H9 (cell line): ENCODE measurements around the gene MICAL2. TPM values are rescaled to one million over a fixed set of nuclear protein-coding genes. Genes with fewer than 3 reads are reported as not detected.

Experiments used
- DNase-seq: peaks from one replicate; pipeline ENCODE4 v3.0.0-alpha.2; 2017
- H2AFZ ChIP-seq: one replicate; pipeline ENCODE4 v1.6.1; 2013; ENCODE audit warnings: mild to moderate bottlenecking, low read length, control low read depth, moderate library complexity
- H2AK5ac ChIP-seq: 2 replicates; pipeline ENCODE4 v1.6.1; 2013; ENCODE audit warnings: low read length, control low read depth, mixed read lengths; ENCODE audit not compliant: insufficient read length
- H2BK120ac ChIP-seq: one replicate; pipeline ENCODE4 v1.6.1; 2013; ENCODE audit warnings: low read depth, mild to moderate bottlenecking, low read length, control low read depth, inconsistent platforms; ENCODE audit not compliant: poor library complexity, severe bottlenecking
- H2BK12ac ChIP-seq: 2 replicates; pipeline ENCODE4 v1.6.1; 2013; ENCODE audit warnings: low read length, control low read depth, mixed read lengths, low read depth; ENCODE audit not compliant: insufficient read length
- H2BK15ac ChIP-seq: 2 replicates; pipeline ENCODE4 v1.6.1; 2013; ENCODE audit warnings: low read depth, low read length, control low read depth
- H2BK20ac ChIP-seq: one replicate; pipeline ENCODE4 v1.6.1; 2013; ENCODE audit warnings: low read depth, mild to moderate bottlenecking, low read length, control low read depth, inconsistent platforms; ENCODE audit not compliant: poor library complexity, severe bottlenecking
- H2BK5ac ChIP-seq: 2 replicates; pipeline ENCODE4 v1.6.1; 2013; ENCODE audit warnings: low read length, control low read depth, mixed read lengths; ENCODE audit not compliant: insufficient read length
- H3K14ac ChIP-seq: 2 replicates; pipeline ENCODE4 v1.6.1; 2013; ENCODE audit warnings: low read length, control low read depth; ENCODE audit not compliant: insufficient read depth
- H3K18ac ChIP-seq: 2 replicates; pipeline ENCODE4 v1.6.1; 2013; ENCODE audit warnings: low read depth, mild to moderate bottlenecking, mixed read lengths, low read length, control low read depth; ENCODE audit not compliant: insufficient read length
- H3K23ac ChIP-seq: 2 replicates; pipeline ENCODE4 v1.6.1; 2013; ENCODE audit warnings: low read length, control low read depth, mixed read lengths, low read depth; ENCODE audit not compliant: insufficient read length
- H3K23me2 ChIP-seq: 2 replicates; pipeline ENCODE4 v1.6.1; 2013; ENCODE audit warnings: low read depth, mild to moderate bottlenecking, mixed read lengths, low read length, control low read depth; ENCODE audit not compliant: insufficient read length, poor library complexity, severe bottlenecking
- H3K27ac ChIP-seq: 2 replicates; pipeline ENCODE4 v1.5.1; 2013; ENCODE audit warnings: low read length, control low read depth, mixed read lengths, low read depth; ENCODE audit not compliant: insufficient read length
- H3K27me3 ChIP-seq: 2 replicates; pipeline ENCODE4 v1.6.1; 2013; ENCODE audit warnings: low read length, control low read depth, inconsistent platforms; ENCODE audit not compliant: insufficient read depth
- H3K4ac ChIP-seq: 2 replicates; pipeline ENCODE4 v1.6.1; 2013; ENCODE audit warnings: low read depth, mild to moderate bottlenecking, control low read depth, inconsistent platforms, low read length, moderate library complexity
- H3K4me1 ChIP-seq: 2 replicates; pipeline ENCODE4 v1.6.1; 2013; ENCODE audit warnings: low read length, control low read depth, inconsistent platforms; ENCODE audit not compliant: insufficient read depth
- H3K4me2 ChIP-seq: 2 replicates; pipeline ENCODE4 v1.6.1; 2013; ENCODE audit warnings: low read length, control low read depth, mixed read lengths; ENCODE audit not compliant: insufficient read length, insufficient read depth
- H3K56ac ChIP-seq: 2 replicates; pipeline ENCODE4 v1.6.1; 2013; ENCODE audit warnings: low read depth, mild to moderate bottlenecking, mixed read lengths, low read length, control low read depth; ENCODE audit not compliant: insufficient read length
- H3K79me1 ChIP-seq: 2 replicates; pipeline ENCODE4 v1.6.1; 2013; ENCODE audit warnings: low read depth, mild to moderate bottlenecking, moderate library complexity, low read length, control low read depth, inconsistent platforms; ENCODE audit not compliant: insufficient read depth, poor library complexity, severe bottlenecking
- H3K79me2 ChIP-seq: 2 replicates; pipeline ENCODE4 v1.6.1; 2013; ENCODE audit warnings: low read length, control low read depth, inconsistent platforms; ENCODE audit not compliant: insufficient read depth
- H3K9ac ChIP-seq: 2 replicates; pipeline ENCODE4 v1.6.1; 2013; ENCODE audit warnings: low read length, control low read depth, mixed read lengths; ENCODE audit not compliant: insufficient read length; ENCODE audit errors: extremely low read depth
- H3K9me3 ChIP-seq: one replicate; pipeline ENCODE4 v1.6.1; 2013; ENCODE audit warnings: low read depth, low read length, inconsistent platforms; ENCODE audit not compliant: control insufficient read depth
- H3T11ph ChIP-seq: one replicate; pipeline ENCODE4 v1.6.1; 2013; ENCODE audit warnings: mild to moderate bottlenecking, low read length, control low read depth, inconsistent platforms
- H4K20me1 ChIP-seq: one replicate; pipeline ENCODE4 v1.6.1; 2013; ENCODE audit not compliant: control insufficient read depth, insufficient read length, insufficient read depth
- H4K5ac ChIP-seq: 2 replicates; pipeline ENCODE4 v1.6.1; 2013; ENCODE audit warnings: low read depth, mild to moderate bottlenecking, mixed read lengths, low read length, control low read depth; ENCODE audit not compliant: insufficient read length
- H4K8ac ChIP-seq: replicated peaks from 2 replicates; pipeline ENCODE4 v1.6.1; 2013; ENCODE audit warnings: low read length, control low read depth, mixed read lengths, low read depth; ENCODE audit not compliant: insufficient read length
- H4K91ac ChIP-seq: 2 replicates; pipeline ENCODE4 v1.6.1; 2013; ENCODE audit warnings: low read depth, mild to moderate bottlenecking, moderate library complexity, mixed read lengths, low read length, control low read depth; ENCODE audit not compliant: insufficient read length
- H3K27ac Mint-ChIP-seq, 3 experiments: 2 replicates in 2 of 3; 3 replicates in 1 of 3; pipeline ENCODE4 v1.8.0; 2020 to 2021; ENCODE audit warnings: mixed read lengths in 3 of 3, mild to moderate bottlenecking in 1 of 3, moderate library complexity in 1 of 3
- H3K27me3 Mint-ChIP-seq: 2 replicates; pipeline ENCODE4 v1.8.0; 2021; ENCODE audit warnings: low read depth, mild to moderate bottlenecking, moderate library complexity, mixed read lengths
- H3K36me3 Mint-ChIP-seq, 3 experiments: 2 replicates in 2 of 3; 3 replicates in 1 of 3; pipeline ENCODE4 v1.8.0; 2020 to 2021; ENCODE audit warnings: low read depth in 3 of 3, mixed read lengths in 3 of 3; ENCODE audit not compliant: insufficient read depth in 1 of 3
- H3K4me1 Mint-ChIP-seq, 2 experiments: 2 replicates each; pipeline ENCODE4 v1.8.0; 2020; ENCODE audit warnings: mixed read lengths in 2 of 2
- H3K4me3 Mint-ChIP-seq, 2 experiments: 2 replicates in 1 of 2; 3 replicates in 1 of 2; pipeline ENCODE4 v1.8.0; 2020 to 2021; ENCODE audit warnings: mild to moderate bottlenecking in 2 of 2, mixed read lengths in 2 of 2, moderate library complexity in 1 of 2
- H3K9me3 Mint-ChIP-seq, 2 experiments: 2 replicates in 1 of 2; 3 replicates in 1 of 2; pipeline ENCODE4 v1.8.0; 2020; ENCODE audit warnings: mild to moderate bottlenecking in 2 of 2, mixed read lengths in 2 of 2, moderate library complexity in 1 of 2
- WGBS: extraction: QIAGEN DNeasy Blood & Tissue Kit; methylation state at CpG from one replicate; pipeline ENCODE4 v1.1.7; 2013; ENCODE audit warnings: missing lambda C conversion rate, low lambda C conversion rate, mixed read lengths; ENCODE audit not compliant: insufficient read length; ENCODE audit errors: extremely low coverage; 5-methylcytosine and 5-hydroxymethylcytosine counted together
- total RNA-seq: library from RNA; stranded (reverse); gene quantifications from 2 replicates; pipeline ENCODE4 v1.2.1, GENCODE V29; 2021
- TF ChIP-seq, protein P1 (sequence below): fragments of 200-600 bp; sonication (generic); conservative IDR thresholded peaks from 3 replicates; pipeline ENCODE4 v1.8.0; 2021; ENCODE audit warnings: antibody characterized with exemption, mild to moderate bottlenecking

The MICAL2 gene
- total RNA-seq, 1 experiment from 2014 or later: 4.7 TPM

DNA sequence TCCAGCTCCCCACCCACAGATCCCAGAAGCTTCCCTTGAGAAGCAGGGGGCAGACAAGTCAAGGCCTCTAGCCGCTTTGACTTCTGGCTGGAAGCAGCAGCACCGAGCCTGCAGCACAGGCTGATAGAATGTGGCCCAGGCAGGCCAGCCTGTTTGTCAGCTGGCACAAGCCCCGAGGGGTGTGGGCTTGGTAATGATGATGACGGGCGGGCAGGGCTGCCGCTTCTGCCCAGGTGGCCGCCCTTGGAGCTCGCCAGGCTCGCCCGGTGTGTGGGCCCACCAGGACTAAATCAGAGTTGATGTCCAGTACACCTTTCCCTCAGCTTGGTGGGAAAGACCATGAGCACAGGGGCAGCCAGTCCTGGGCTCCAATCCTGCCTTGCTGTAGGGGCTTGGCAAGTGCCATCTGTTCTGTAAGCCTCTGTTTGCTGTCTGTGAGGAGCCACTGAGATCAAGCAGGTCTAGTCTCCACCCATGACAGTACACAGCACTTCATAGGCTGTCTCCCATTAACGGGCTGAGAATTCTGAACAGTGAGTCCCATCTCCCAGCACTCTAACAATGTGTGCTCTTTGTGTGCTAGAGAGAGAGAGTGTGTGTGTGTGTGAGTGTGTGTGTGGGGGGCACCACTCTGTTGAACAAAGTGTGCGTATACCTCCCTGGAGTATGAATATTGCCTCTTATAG lies 26.8 kb downstream of the MICAL2 start:
- peaks cover 11 to 16% of the 10 kb centered on the region in 2 experiments for H3K4me1 Mint-ChIP-seq
- no peaks in the 10 kb centered on the region for H3K36me3 Mint-ChIP-seq
- H2BK15ac ChIP-seq: no peak overlapping the region
- no peaks in the 10 kb centered on the region for H3K23me2 ChIP-seq
- no peak overlapping the region for H2AFZ ChIP-seq
- H2BK120ac ChIP-seq: no peak overlapping the region
- H2BK12ac ChIP-seq: no peak overlapping the region
- no peaks in the 10 kb centered on the region for H3K9me3 ChIP-seq
- no peak overlapping the region for H3K9ac ChIP-seq
- no peak overlapping the region for H4K8ac ChIP-seq
- H3K27ac ChIP-seq: no peak overlapping the region
- H4K20me1 ChIP-seq: no peaks in the 10 kb centered on the region
- no peak overlapping the region for H3K4ac ChIP-seq
- no peak overlapping the region for H3K23ac ChIP-seq
- H3T11ph ChIP-seq: no peak overlapping the region
- no peak overlapping the region for H2AK5ac ChIP-seq
- DNase-seq: no peak
- H3K4me3 Mint-ChIP-seq: no peak overlapping the region
- no peak overlapping the region for H2BK20ac ChIP-seq
- H3K79me1 ChIP-seq: no peaks in the 10 kb centered on the region
- H2BK5ac ChIP-seq: no peak overlapping the region
- H4K5ac ChIP-seq: no peak overlapping the region
- H3K27ac Mint-ChIP-seq: no peak overlapping the region
- no peak overlapping the region for H4K91ac ChIP-seq
- WGBS: no CpG with 5 or more reads among the region's 12 CpGs
- peaks cover 3% of the 10 kb centered on the region for H3K27me3 Mint-ChIP-seq
- TF ChIP-seq, protein P1, sequence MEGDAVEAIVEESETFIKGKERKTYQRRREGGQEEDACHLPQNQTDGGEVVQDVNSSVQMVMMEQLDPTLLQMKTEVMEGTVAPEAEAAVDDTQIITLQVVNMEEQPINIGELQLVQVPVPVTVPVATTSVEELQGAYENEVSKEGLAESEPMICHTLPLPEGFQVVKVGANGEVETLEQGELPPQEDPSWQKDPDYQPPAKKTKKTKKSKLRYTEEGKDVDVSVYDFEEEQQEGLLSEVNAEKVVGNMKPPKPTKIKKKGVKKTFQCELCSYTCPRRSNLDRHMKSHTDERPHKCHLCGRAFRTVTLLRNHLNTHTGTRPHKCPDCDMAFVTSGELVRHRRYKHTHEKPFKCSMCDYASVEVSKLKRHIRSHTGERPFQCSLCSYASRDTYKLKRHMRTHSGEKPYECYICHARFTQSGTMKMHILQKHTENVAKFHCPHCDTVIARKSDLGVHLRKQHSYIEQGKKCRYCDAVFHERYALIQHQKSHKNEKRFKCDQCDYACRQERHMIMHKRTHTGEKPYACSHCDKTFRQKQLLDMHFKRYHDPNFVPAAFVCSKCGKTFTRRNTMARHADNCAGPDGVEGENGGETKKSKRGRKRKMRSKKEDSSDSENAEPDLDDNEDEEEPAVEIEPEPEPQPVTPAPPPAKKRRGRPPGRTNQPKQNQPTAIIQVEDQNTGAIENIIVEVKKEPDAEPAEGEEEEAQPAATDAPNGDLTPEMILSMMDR: no peak
- no peaks in the 10 kb centered on the region for H3K27me3 ChIP-seq
- H3K14ac ChIP-seq: no peak overlapping the region; the same call in 1 of the 2 replicates
- no peaks in the 10 kb centered on the region for H3K9me3 Mint-ChIP-seq
- H3K56ac ChIP-seq: no peak overlapping the region
- no peaks in the 10 kb centered on the region; the same call in 1 of the 2 replicates for H3K4me1 ChIP-seq
- no peaks in the 10 kb centered on the region for H3K79me2 ChIP-seq
- H3K18ac ChIP-seq: no peak overlapping the region
- no peak overlapping the region for H3K4me2 ChIP-seq
